ENCODE measurements around the gene TEX53. TPM values are rescaled to one million over a fixed set of nuclear protein-coding genes. Genes with fewer than 3 reads are reported as not detected.

TEX53 gene
- polyA plus RNA-seq, 1 donor from 2014 or later, result not detected

DNA sequence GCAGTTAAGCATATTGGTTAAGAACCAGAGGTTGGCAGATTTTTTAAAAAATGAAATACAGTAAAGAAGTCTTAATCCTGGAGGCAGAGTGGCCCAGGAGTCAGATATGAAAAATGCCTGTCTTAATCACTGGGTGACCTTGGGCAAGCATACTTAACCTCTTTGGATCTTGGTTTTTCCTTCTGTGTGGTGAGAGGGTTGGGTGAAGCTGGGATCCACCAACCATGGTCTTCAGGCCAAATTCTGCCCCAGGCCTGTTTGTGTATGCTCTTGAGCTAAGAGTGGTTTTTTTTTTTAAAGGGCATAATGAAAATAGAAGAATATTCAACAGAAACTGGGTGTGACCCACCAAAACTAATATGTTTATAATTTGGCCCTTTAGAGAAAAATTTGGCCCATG lies 44.4 kb upstream of the TEX53 start:
- Histone ChIP-seq H3K9me3 (ENCODE audit: low read length) (no peaks in the 10 kb centered on the region), H3K9ac (ENCODE audit: low read length) (no peak overlapping the region)
- TF ChIP-seq EP300 (conservative IDR thresholded peaks at IDR 0.05; ENCODE audit: poor library complexity, severe bottlenecking), result no peak
- TF ChIP-seq SMC3 (conservative IDR thresholded peaks at IDR 0.05; ENCODE audit: poor library complexity), result no peak
- TF ChIP-seq EZH2 (IDR thresholded peaks at IDR 0.05; ENCODE audit: borderline replicate concordance, insufficient read depth, low read length, poor library complexity, severe bottlenecking), result no peak
- no peak for TF ChIP-seq TAF1 (IDR thresholded peaks at IDR 0.05; ENCODE audit: low read depth)
- TF ChIP-seq MXI1 (conservative IDR thresholded peaks at IDR 0.05; ENCODE audit: poor library complexity, severe bottlenecking), result no peak
- TF ChIP-seq POLR2AphosphoS5 (IDR thresholded peaks at IDR 0.05), result no peak
- TF ChIP-seq, protein P1, sequence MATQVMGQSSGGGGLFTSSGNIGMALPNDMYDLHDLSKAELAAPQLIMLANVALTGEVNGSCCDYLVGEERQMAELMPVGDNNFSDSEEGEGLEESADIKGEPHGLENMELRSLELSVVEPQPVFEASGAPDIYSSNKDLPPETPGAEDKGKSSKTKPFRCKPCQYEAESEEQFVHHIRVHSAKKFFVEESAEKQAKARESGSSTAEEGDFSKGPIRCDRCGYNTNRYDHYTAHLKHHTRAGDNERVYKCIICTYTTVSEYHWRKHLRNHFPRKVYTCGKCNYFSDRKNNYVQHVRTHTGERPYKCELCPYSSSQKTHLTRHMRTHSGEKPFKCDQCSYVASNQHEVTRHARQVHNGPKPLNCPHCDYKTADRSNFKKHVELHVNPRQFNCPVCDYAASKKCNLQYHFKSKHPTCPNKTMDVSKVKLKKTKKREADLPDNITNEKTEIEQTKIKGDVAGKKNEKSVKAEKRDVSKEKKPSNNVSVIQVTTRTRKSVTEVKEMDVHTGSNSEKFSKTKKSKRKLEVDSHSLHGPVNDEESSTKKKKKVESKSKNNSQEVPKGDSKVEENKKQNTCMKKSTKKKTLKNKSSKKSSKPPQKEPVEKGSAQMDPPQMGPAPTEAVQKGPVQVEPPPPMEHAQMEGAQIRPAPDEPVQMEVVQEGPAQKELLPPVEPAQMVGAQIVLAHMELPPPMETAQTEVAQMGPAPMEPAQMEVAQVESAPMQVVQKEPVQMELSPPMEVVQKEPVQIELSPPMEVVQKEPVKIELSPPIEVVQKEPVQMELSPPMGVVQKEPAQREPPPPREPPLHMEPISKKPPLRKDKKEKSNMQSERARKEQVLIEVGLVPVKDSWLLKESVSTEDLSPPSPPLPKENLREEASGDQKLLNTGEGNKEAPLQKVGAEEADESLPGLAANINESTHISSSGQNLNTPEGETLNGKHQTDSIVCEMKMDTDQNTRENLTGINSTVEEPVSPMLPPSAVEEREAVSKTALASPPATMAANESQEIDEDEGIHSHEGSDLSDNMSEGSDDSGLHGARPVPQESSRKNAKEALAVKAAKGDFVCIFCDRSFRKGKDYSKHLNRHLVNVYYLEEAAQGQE (IDR thresholded peaks at IDR 0.05; ENCODE audit: borderline replicate concordance), result no peak
- no peak for TF ChIP-seq RAD21 (conservative IDR thresholded peaks at IDR 0.05)
- TF ChIP-seq, protein P2, sequence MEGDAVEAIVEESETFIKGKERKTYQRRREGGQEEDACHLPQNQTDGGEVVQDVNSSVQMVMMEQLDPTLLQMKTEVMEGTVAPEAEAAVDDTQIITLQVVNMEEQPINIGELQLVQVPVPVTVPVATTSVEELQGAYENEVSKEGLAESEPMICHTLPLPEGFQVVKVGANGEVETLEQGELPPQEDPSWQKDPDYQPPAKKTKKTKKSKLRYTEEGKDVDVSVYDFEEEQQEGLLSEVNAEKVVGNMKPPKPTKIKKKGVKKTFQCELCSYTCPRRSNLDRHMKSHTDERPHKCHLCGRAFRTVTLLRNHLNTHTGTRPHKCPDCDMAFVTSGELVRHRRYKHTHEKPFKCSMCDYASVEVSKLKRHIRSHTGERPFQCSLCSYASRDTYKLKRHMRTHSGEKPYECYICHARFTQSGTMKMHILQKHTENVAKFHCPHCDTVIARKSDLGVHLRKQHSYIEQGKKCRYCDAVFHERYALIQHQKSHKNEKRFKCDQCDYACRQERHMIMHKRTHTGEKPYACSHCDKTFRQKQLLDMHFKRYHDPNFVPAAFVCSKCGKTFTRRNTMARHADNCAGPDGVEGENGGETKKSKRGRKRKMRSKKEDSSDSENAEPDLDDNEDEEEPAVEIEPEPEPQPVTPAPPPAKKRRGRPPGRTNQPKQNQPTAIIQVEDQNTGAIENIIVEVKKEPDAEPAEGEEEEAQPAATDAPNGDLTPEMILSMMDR (IDR thresholded peaks at IDR 0.05; ENCODE audit: poor library complexity, severe bottlenecking), result no peak

DNA sequence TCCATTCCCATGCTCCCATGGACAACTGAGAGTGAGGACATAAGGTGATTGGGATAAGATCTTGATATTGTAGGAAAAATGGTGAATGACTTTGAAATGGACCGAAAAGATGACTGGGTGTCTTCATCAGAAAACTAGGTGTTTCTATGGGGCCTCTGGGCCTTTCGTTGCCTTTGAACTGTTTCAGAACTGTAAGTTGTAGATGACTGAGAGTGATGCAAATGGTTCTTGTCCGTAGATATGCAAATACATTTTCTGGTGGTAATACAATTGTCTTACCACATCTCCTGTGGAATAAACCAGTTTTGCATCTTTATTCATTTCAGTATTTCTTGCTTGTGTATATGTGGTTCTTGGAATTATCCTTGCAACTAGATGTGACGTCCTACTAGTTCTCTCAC lies 40.3 kb upstream of the TEX53 start:
- H3K36me3 ChIP-seq (ENCODE audit: insufficient read depth, low read length), result no peaks in the 10 kb centered on the region
- H3K27me3 ChIP-seq (ENCODE audit: insufficient read depth, low read depth, low read length), result no peaks in the 10 kb centered on the region
- no peaks in the 10 kb centered on the region for H3K9me2 ChIP-seq (ENCODE audit: insufficient read depth, low read length)
- H3K4me3 ChIP-seq (ENCODE audit: low read length), result no peak overlapping the region
- no peaks in the 10 kb centered on the region for H4K20me1 ChIP-seq (ENCODE audit: insufficient read depth)
- no peak overlapping the region for H3K4me2 ChIP-seq (ENCODE audit: low read length)
- H3K79me2 ChIP-seq (replicated peaks; ENCODE audit: insufficient read depth, low read length), result no peaks in the 10 kb centered on the region
- TF ChIP-seq SMC3 (conservative IDR thresholded peaks at IDR 0.05; ENCODE audit: poor library complexity) (no peak), MXI1 (conservative IDR thresholded peaks at IDR 0.05; ENCODE audit: poor library complexity, severe bottlenecking) (no peak), RAD21 (conservative IDR thresholded peaks at IDR 0.05) (no peak), EZH2 (IDR thresholded peaks at IDR 0.05; ENCODE audit: borderline replicate concordance, insufficient read depth, low read length, poor library complexity, severe bottlenecking) (no peak), EP300 (conservative IDR thresholded peaks at IDR 0.05; ENCODE audit: poor library complexity, severe bottlenecking) (no peak), TAF1 (IDR thresholded peaks at IDR 0.05; ENCODE audit: low read depth) (no peak), POLR2AphosphoS5 (IDR thresholded peaks at IDR 0.05) (no peak)
- TF ChIP-seq, protein P2 (IDR thresholded peaks at IDR 0.05; ENCODE audit: poor library complexity, severe bottlenecking), result no peak
- TF ChIP-seq, protein P1 (IDR thresholded peaks at IDR 0.05; ENCODE audit: borderline replicate concordance), result no peak
- no peak overlapping the region for H3K27ac ChIP-seq (ENCODE audit: low read length)
- no peaks in the 10 kb centered on the region for H3K9me3 ChIP-seq (ENCODE audit: low read length)
- no peaks in the 10 kb centered on the region for H3F3A ChIP-seq (ENCODE audit: insufficient read depth, low read length, poor library complexity, severe bottlenecking)
- H2AFZ ChIP-seq (ENCODE audit: low read depth, low read length), result no peak overlapping the region
- no peak overlapping the region for H3K9ac ChIP-seq (ENCODE audit: low read length)

More for the DNA sequence above, 44.4 kb upstream of the TEX53 start:
- no peak overlapping the region for H3K4me2 ChIP-seq (ENCODE audit: low read length)
- H3K4me3 ChIP-seq (ENCODE audit: low read length), result no peak overlapping the region
- no peaks in the 10 kb centered on the region for H3K9me2 ChIP-seq (ENCODE audit: insufficient read depth, low read length)
- no peaks in the 10 kb centered on the region for H3K27me3 ChIP-seq (ENCODE audit: insufficient read depth, low read depth, low read length)
- H3K36me3 ChIP-seq (ENCODE audit: insufficient read depth, low read length), result no peaks in the 10 kb centered on the region
- no peak overlapping the region for H3K27ac ChIP-seq (ENCODE audit: low read length)
- no peak overlapping the region for H2AFZ ChIP-seq (ENCODE audit: low read depth, low read length)
- H3F3A ChIP-seq (ENCODE audit: insufficient read depth, low read length, poor library complexity, severe bottlenecking), result no peaks in the 10 kb centered on the region
- no peaks in the 10 kb centered on the region for H3K79me2 ChIP-seq (replicated peaks; ENCODE audit: insufficient read depth, low read length)
- H4K20me1 ChIP-seq (ENCODE audit: insufficient read depth), result no peaks in the 10 kb centered on the region
